HG02798 (cell line): ENCODE data around the gene LNX2.

Experiments
- ATAC-seq: cut with Tn5 transposase; IDR thresholded peaks from one replicate; pipeline ENCODE4 v1.9.1; 2021; ENCODE audit warnings: mild to moderate bottlenecking; ENCODE audit not compliant: unreplicated experiment, poor library complexity

Gene LNX2

GRCh38 chr13:27620377-27621115 is at the start of gene LNX2:
LNX2 (minus strand) TSS chr13:27620529; CDS start chr13:27581703, 38,826 bp downstream.
- ATAC-seq = peak; percentile 90

- no peak for ATAC-seq
Measured at GRCh38 chr13:27667946-27668345, 47.6 kb upstream of the LNX2 start.

GRCh38 chr13:27666951-27667350 is 46.6 kb upstream of the LNX2 start:
- ATAC-seq = no peak

GRCh38 chr13:27665761-27666160 is 45.4 kb upstream of the LNX2 start:
- ATAC-seq = no peak

- ATAC-seq = no peak
Measured at GRCh38 chr13:27665333-27665732, 45.0 kb upstream of the LNX2 start.

GRCh38 chr13:27663947-27664346 is 43.6 kb upstream of the LNX2 start:
- no peak for ATAC-seq

GRCh38 chr13:27662738-27663470 is 42.6 kb upstream of the LNX2 start:
- no peak for ATAC-seq

GRCh38 chr13:27661017-27661416 is 40.7 kb upstream of the LNX2 start:
- no peak for ATAC-seq

- ATAC-seq = no peak
Measured at GRCh38 chr13:27660511-27660910, 40.2 kb upstream of the LNX2 start.

- no peak for ATAC-seq
Measured at GRCh38 chr13:27659145-27659865, 39.0 kb upstream of the LNX2 start.

GRCh38 chr13:27658546-27658945 is 38.2 kb upstream of the LNX2 start:
- ATAC-seq = no peak

- no peak for ATAC-seq
Measured at GRCh38 chr13:27657724-27658123, 37.4 kb upstream of the LNX2 start.

GRCh38 chr13:27654816-27655215 is 34.5 kb upstream of the LNX2 start:
- ATAC-seq = no peak

GRCh38 chr13:27654059-27654458 is 33.7 kb upstream of the LNX2 start:
- no peak for ATAC-seq

GRCh38 chr13:27650312-27650711 is 30.0 kb upstream of the LNX2 start:
- no peak for ATAC-seq

- no peak for ATAC-seq
Measured at GRCh38 chr13:27644302-27644701, 24.0 kb upstream of the LNX2 start.

- ATAC-seq = no peak
Measured at GRCh38 chr13:27643334-27644132, 23.2 kb upstream of the LNX2 start.

GRCh38 chr13:27641711-27642502 is 21.6 kb upstream of the LNX2 start:
- no peak for ATAC-seq

GRCh38 chr13:27639186-27639585 is 18.9 kb upstream of the LNX2 start:
- no peak for ATAC-seq

- no peak for ATAC-seq
Measured at GRCh38 chr13:27638521-27638920, 18.2 kb upstream of the LNX2 start.
